ENCODE measurements around the gene TTLL8.

DNA sequence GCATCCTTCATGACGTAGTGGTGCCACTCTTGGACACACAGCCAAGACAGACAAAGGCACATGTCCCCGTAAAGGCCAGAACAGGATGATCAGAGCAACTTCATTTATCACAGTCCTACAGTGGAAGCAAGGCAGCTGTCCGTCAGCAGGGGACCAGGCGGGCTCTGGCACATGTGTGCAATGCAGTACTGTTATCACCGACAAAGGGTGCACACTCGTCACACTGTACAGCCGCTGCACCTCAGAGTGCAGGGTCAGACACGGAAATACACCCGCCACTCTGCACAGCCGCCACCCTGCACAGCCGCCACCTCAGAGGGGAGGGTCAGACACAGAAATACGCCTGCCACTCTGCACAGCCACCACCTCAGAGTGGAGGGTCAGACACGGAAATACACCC is 32.1 kb downstream of the TTLL8 start:
- TF ChIP-seq, protein P1, sequence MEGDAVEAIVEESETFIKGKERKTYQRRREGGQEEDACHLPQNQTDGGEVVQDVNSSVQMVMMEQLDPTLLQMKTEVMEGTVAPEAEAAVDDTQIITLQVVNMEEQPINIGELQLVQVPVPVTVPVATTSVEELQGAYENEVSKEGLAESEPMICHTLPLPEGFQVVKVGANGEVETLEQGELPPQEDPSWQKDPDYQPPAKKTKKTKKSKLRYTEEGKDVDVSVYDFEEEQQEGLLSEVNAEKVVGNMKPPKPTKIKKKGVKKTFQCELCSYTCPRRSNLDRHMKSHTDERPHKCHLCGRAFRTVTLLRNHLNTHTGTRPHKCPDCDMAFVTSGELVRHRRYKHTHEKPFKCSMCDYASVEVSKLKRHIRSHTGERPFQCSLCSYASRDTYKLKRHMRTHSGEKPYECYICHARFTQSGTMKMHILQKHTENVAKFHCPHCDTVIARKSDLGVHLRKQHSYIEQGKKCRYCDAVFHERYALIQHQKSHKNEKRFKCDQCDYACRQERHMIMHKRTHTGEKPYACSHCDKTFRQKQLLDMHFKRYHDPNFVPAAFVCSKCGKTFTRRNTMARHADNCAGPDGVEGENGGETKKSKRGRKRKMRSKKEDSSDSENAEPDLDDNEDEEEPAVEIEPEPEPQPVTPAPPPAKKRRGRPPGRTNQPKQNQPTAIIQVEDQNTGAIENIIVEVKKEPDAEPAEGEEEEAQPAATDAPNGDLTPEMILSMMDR (IDR thresholded peaks at IDR 0.05) = no peak
- no peak for TF ChIP-seq POLR2A (IDR thresholded peaks at IDR 0.05)
- TF ChIP-seq POLR2AphosphoS5 (IDR thresholded peaks at IDR 0.05) = no peak
